ENCODE data around the gene TTYH2. TPM values are rescaled to one million over a fixed set of nuclear protein-coding genes. Genes with fewer than 3 reads are reported as not detected.

Gene TTYH2
- total and polyA plus RNA-seq, 10 of the 15 experiments (the other 5 are each of a cell fraction or from before 2014, with no cell fraction given), result 0.26 to 25.2 (median 6.6) TPM

DNA sequence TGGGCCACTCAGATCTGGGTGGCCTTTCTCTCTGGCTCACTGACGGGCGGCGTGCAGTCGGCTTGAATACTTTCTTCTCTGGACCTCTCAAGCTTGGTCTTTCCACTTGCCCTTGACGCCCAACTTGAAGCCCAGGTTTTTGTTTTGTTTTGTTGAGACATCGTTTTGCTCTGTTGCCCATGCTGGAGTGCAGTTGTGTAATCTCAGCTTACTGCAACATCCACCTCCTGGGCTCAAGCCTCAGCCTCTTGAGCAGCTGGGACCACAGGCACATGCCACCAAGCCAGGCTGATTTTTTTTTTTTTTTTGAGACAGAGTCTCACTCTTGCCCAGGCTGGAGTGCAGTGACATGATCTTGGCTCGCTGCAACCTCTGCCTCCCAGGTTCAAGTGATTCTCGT lies 89.9 kb downstream of the TTYH2 start:
- Histone ChIP-seq H3K4me1 (ENCODE audit: control insufficient read depth, insufficient read depth, low read length) (no peaks in the 10 kb centered on the region), H3K9ac (ENCODE audit: control insufficient read depth, insufficient read depth, low read length) (no peak overlapping the region), H3K9me3 (replicated peaks; ENCODE audit: control insufficient read depth, insufficient read depth, low read length) (peaks cover 4% of the 10 kb centered on the region; the same call in 1 of the 3 replicates), H3K4me2 (ENCODE audit: control insufficient read depth, insufficient read depth) (no peak overlapping the region), H3K79me2 (ENCODE audit: control insufficient read depth, insufficient read depth, low read length) (no peaks in the 10 kb centered on the region), H3K36me3 (ENCODE audit: control insufficient read depth in 2 of 2, insufficient read depth in 2 of 2, low read length in 1 of 2) (no peaks in the 10 kb centered on the region), H2AFZ (ENCODE audit: control insufficient read depth, low read depth, low read length) (no peak overlapping the region), H3K4me3 (no peak overlapping the region), H3K27ac (ENCODE audit: control insufficient read depth, insufficient read depth) (no peak overlapping the region), H3K27me3 (replicated peaks in 1 of 2; ENCODE audit: control insufficient read depth in 2 of 2, insufficient read depth in 2 of 2, low read length in 1 of 2) (no peaks in the 10 kb centered on the region), H4K20me1 (ENCODE audit: control insufficient read depth, insufficient read depth) (no peaks in the 10 kb centered on the region; the same call in 1 of the 2 replicates)
- DNase-seq (ENCODE audit: low read depth, low spot score), result no peak
- BruUV-seq (replicated peaks), result no TSS peak
- intact Hi-C loops (cut with micrococcal nuclease; ENCODE audit: unreplicated experiment), result loop anchor here (5.0 kb wide), 2 partner anchors 229 to 299 kb away; partner anchors contain the start of gene CD300LB
- CTCF ChIA-PET, result interaction anchor here (1.2 to 2.6 kb wide), 7 partner anchors 57 to 230 kb away, joined by 3 to 7 read pairs (median 4); no protein-coding TSS in a partner anchor
- no peak for ATAC-seq
- FAIRE-seq, result no peak
- WGBS (ENCODE audit: insufficient coverage, insufficient replicate concordance, low lambda C conversion rate, missing lambda C conversion rate), result 47% methylated on average over 7 of the region's 8 CpGs
- POLR2A ChIA-PET, result no interaction called here
- RAD21 ChIA-PET (ENCODE audit: unreplicated experiment), result interaction anchor here (0.9 to 1.7 kb wide), 2 partner anchors 64 to 65 kb away, joined by 3 read pairs; no protein-coding TSS in a partner anchor
- no peak for TF ChIP-seq CHD1 (IDR thresholded peaks at IDR 0.05; ENCODE audit: low read depth, low read length)
- TF ChIP-seq POLR2AphosphoS5 (IDR thresholded peaks at IDR 0.05; ENCODE audit: low read length), result no peak
- SMC1A ChIA-PET (ENCODE audit: uncharacterized antibody, unreplicated experiment), result interaction anchor here (0.7 kb wide), 1 partner anchor 60 kb away, joined by 3 read pairs; no protein-coding TSS in a partner anchor
- in situ Hi-C loops (cut with MboI), result no loop called here

DNA sequence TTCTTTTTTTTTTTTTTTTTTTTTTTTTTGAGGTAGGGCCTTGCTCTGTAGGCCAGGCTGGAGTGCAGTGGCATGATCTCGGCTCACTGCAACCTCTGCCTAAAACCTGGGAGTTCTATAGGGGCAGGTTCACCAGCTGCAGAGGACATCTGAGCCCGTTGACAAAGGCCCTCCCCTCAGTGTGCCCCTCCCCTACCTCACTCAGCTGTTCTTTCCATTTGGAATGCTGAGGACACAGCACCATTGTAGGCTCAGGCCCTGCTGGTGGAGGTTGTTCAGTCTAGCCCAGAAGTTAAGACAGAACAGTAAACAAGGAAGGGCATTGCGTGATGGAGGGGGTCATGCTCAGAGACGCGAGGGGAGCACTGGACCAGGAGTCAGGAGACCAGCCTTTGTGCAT lies 90.8 kb downstream of the TTYH2 start:
- no peak for TF ChIP-seq EGR1 (IDR thresholded peaks at IDR 0.05; ENCODE audit: borderline replicate concordance in 1 of 2, low read depth in 2 of 2, low read length in 2 of 2)
- no peak for TF ChIP-seq SREBF2 (IDR thresholded peaks at IDR 0.05; ENCODE audit: low read length)
- TF ChIP-seq POLR2A (IDR thresholded peaks at IDR 0.05; ENCODE audit: low read depth, low read length), result no peak
- intact Hi-C loops (cut with micrococcal nuclease; ENCODE audit: unreplicated experiment) (loop anchor here (5.0 kb wide), 2 partner anchors 228 to 298 kb away; partner anchors contain the start of gene CD300LB), in situ Hi-C loops (cut with MboI) (no loop called here)
- Histone ChIP-seq H3K9me3 (replicated peaks; ENCODE audit: control insufficient read depth, insufficient read depth, low read length) (peaks cover 4% of the 10 kb centered on the region; the same call in 1 of the 3 replicates), H3K4me3 (no peak overlapping the region), H3K4me1 (ENCODE audit: control insufficient read depth, insufficient read depth, low read length) (no peaks in the 10 kb centered on the region), H3K27ac (ENCODE audit: control insufficient read depth, insufficient read depth) (no peak overlapping the region), H3K9ac (ENCODE audit: control insufficient read depth, insufficient read depth, low read length) (no peak overlapping the region), H4K20me1 (ENCODE audit: control insufficient read depth, insufficient read depth) (no peaks in the 10 kb centered on the region; the same call in 1 of the 2 replicates), H3K36me3 (ENCODE audit: control insufficient read depth in 2 of 2, insufficient read depth in 2 of 2, low read length in 1 of 2) (no peaks in the 10 kb centered on the region), H2AFZ (ENCODE audit: control insufficient read depth, low read depth, low read length) (no peak overlapping the region), H3K79me2 (ENCODE audit: control insufficient read depth, insufficient read depth, low read length) (no peaks in the 10 kb centered on the region), H3K27me3 (replicated peaks in 1 of 2; ENCODE audit: control insufficient read depth in 2 of 2, insufficient read depth in 2 of 2, low read length in 1 of 2) (no peaks in the 10 kb centered on the region), H3K4me2 (ENCODE audit: control insufficient read depth, insufficient read depth) (no peak overlapping the region)
- BruUV-seq (replicated peaks), result no TSS peak
- WGBS (ENCODE audit: insufficient coverage, insufficient replicate concordance, low lambda C conversion rate, missing lambda C conversion rate), result 15% methylated on average over 5 of the region's 5 CpGs
- FAIRE-seq (no peak), DNase-seq (ENCODE audit: low read depth, low spot score) (no peak), ATAC-seq (no peak)
- POLR2A ChIA-PET, result no interaction called here
- CTCF ChIA-PET, result interaction anchor here (1.3 to 2.6 kb wide), 5 partner anchors 50 to 229 kb away, joined by 3 to 7 read pairs (median 4); no protein-coding TSS in a partner anchor
- SMC1A ChIA-PET (ENCODE audit: uncharacterized antibody, unreplicated experiment), result no interaction called here
- RAD21 ChIA-PET (ENCODE audit: unreplicated experiment), result interaction anchor here (0.9 to 1.7 kb wide), 2 partner anchors 64 to 65 kb away, joined by 3 read pairs; no protein-coding TSS in a partner anchor

Measured in GM12878 (cell line).